ENCODE data around the gene PDE6G.
A peak's percentile ranks its signal among the peaks of the same experiment; 100 is the strongest.
"Not testable (repeated sequence)": the region's sequence is repeated elsewhere in the genome, so short reads cannot be mapped to it uniquely, and the experiment has no call there.

PDE6G gene

DNA sequence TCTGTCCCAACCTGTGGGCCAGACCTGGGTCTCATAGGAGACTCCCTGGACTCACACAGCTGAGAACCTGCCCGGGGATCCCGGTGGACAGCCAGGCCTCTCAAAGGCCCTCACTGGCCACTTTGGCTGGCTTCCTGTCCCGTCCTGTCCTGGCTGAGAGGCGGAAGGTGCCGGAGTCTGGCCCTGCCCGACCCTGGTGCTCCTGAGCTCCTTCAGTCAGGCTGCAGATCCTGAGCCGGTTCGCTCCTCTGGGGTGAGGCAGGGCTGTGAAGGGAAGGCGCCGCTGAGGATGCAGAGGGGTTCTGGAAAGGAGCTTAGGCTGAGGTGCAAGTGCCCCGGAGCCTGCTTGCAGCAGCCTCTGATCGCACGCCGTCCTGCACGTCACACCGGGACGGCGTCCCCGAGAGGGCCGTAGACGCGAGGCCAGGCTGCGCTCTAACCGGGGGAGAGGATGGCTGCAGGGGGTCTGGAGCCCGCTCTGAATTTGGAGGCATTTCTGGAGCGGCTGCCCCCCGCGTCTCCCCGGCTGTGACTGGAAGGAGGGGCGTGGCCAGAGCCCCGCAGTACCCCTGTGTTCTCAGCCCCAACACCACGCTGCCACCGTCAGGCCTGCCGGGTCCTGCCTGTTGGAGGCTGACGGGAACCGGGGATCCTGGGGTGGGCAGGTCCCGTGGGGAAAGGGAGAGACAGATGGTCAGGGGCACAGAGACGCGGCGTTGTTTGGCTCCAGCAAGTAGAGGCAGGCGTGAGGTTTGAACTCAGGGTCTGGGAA is 31.6 kb upstream of the PDE6G start:
- DNase-seq (ENCODE audit: low read depth) = no peak

DNA sequence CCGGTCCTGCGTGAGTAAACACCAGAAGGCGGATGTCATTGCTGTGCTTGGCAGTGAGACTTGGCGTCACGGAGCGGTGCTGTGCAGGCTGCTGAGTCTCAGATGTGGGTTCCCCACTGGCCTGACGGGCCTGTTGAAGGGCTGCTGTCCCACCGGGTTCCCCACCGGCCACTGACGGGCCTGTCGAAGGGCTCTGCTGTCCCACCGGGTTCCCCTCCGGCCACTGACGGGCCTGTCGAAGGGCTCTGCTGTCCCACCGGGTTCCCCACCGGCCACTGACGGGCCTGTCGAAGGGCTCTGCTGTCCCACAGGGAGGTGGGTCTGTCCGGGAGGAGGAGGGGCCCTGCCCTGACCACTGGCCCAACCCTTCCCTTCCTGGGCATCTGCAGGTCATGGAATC is 30.3 kb upstream of the PDE6G start:
- DNase-seq (ENCODE audit: low read depth) = no peak

DNA sequence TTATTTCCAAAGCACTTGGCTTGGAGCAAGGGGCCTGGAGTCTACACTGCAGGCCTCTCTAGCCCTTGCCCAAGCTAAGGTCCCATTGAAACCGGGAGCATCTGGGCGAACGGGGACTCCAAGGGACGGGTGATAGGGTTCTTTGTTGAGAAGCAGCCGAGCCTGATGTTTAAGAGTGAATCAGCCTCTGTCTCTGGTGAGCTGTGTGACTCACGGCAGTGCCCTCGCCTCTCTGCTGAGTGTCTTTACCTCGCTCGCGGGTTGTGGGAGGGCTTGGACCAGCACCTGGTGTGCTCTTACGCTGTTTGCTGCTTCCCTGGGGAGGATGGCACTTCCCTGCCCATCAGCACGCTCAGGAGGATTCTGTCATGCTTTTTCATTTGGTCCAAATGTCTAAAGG is 28.8 kb upstream of the PDE6G start:
- peak; percentile 49 for DNase-seq (ENCODE audit: low read depth)

- DNase-seq (ENCODE audit: low read depth) = no peak
These were observed 28.1 kb upstream of the PDE6G start for GRCh38 chr17:81684442-81684911.

DNA sequence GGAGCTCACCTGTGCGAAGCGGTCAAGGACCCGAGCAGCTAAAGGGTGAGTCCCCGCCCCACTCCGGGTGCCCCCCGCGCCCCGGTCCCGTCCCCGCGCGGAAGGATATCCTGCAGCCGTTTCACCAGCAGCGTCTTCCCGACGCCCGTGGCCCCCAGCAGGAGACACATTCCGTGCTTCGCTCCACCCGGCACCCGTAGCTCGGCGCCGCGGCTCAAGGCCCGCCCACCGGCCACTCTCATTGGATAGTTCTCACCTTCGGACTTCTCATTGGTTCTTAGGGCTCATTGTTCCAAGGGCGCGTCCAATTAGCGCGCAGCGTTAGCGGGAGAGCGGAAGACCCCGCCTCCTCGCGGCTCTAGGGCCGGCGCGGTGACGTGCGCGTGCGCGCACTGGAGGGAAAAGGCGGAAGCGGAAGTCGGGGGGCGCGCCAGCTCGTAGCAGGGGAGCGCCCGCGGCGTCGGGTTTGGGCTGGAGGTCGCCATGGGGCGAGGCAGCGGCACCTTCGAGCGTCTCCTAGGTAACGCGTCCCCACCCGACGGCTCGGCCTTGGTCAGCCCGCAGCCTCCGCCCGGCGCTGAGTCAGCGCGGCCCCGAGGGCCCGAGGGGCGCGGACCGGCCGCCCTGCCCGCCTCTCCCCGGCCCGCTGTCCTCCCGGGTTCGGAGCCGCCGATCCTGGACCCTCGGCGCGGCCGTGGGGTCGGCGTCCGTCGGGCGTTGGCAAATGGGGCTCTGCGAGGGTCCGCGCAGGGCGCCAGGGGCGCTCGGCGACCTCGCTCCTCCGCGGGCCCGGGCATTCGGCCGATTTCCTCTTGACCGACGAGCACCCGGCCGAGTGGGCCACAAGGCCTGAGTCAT is 27.5 kb upstream of the PDE6G start, which contains the start of the genes ARL16 and HGS:
Gene ARL16 (minus strand): TSS at position 214 of the 858 bp plus-strand sequence. CDS start 44 bp downstream, at position 170.
Gene HGS (plus strand): TSS at position 428 of the 858 bp plus-strand sequence. CDS start 56 bp downstream, at position 484.
- DNase-seq (ENCODE audit: low read depth) = peak; percentile 96

- DNase-seq (ENCODE audit: low read depth) = no peak
These were observed 26.9 kb upstream of the PDE6G start for GRCh38 chr17:81683208-81683583.

DNA sequence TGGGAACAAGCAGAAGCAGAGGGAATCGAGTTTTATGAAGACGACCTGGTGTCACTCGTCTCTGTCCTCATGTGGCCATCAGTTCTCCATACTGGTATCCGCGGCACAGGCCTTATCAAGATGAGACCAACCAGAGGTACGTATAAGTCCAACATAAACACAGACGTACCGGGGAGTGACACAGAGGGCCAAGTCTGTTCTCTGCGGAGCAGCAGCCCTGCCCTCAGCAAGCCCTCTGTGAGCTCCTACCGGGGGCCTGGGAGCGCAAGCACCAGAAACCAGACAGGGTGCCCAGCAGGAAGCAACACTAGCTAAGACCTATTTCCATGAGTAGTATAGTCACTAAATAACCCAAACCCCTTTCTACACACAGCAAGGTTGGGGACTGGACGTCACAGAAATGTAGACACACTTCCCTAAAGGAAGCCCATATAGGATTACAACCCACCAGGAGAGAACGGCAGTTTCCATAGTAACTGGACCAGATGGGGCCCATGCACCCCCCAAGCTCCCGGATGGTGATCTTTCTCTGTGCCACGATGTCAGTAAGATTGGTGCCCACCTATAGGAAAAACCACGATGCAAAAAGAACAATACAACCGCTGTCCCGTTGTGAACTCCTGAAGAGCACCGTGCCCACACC is 26.3 kb upstream of the PDE6G start:
- no peak for DNase-seq (ENCODE audit: low read depth)

DNA sequence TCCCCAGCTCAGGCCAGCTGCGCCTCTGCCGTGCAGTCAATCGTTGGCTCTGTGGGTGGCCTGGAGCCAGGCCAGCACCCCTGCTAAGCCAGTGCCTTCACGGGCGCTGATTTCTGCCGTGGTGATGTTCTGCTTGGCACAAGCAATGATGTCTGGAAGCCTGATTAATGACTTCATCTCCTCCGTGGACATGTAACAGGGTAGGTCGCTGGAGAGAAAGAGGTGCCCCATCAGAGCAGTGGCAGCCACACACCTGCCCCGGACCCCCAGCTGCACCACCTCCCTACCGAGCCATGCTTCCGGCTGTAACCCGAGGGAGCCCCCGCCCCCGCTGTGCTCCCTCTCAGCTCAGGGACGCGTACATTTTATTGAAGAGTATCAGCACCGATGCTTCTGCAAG is 25.3 kb upstream of the PDE6G start:
- DNase-seq (ENCODE audit: low read depth) = no peak

- DNase-seq (ENCODE audit: low read depth) = no peak
These were observed 23.8 kb upstream of the PDE6G start for GRCh38 chr17:81680150-81680549.

DNA sequence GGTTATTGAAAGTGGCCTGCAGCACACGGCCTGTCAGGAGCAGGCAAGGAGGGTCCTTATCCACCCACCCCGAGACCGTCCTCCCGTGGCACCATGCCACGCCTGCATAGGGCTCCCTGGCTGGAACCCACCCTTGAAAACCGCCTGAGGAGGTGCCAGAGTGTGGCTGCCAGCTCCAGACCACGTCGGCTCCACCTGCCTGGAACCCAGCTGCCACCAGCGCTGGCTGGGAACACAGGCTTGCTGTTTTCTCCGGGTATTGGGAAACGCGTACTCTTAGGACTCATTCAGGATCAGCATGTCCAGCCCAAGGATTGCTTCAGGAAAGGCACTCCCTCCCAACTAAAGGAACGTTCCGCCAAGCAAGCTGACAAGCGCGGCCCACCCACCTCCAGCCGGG is 20.6 kb upstream of the PDE6G start:
- DNase-seq (ENCODE audit: low read depth) = no peak

DNA sequence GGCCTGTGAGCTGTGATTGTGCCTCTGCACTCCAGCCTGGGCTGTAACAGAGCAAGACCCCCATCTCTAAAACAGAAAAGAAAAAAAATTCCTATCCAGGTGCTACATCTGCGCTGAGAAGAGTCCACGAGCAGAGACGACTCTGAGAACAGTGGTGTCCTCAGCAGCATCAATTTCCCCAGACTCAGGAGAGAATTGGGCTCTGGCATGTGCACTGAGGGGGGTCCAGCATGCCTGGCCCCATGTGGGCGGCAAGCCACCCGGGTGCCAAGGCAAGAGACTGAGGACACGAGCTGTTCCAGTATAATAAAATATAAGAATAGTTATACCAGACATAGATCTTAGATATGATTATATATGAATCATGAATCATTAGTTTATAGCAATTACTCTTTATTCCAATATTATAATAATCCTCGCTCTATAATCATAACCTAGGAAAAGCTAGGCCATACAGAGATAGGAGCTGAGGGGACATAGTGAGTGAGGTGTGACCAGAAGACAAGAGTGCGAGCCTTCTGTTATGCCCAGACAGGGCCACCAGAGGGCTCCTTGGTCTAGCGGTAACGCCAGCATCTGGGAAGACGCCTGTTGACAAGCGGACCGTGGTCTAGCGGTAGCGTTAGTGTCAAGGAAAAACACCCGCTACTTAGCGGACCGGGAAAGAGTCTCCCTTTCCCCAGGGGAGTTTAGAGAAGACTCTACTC is 19.3 kb upstream of the PDE6G start:
- DNase-seq (ENCODE audit: low read depth) = not testable (repeated sequence)

- no peak for DNase-seq (ENCODE audit: low read depth)
These were observed 17.4 kb upstream of the PDE6G start for GRCh38 chr17:81673561-81674258.

DNA sequence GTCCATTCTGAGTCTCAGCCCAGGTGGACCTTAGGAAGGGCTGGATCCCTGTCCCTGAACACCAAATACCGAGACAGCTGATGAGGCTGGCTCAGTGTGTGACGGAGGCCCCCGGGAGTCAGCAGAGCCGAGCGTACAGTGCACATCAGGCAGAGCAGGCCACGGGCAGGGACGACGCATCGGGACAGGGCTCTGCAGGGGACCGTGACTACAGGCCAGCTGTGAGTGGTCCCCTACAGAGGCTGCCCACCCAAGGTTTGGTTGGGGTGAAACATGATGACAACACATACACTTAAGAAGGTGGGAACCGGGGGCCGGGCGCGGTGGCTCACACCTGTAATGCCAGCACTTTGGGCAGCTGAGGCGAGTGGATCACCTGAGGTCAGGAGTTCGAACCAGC is 16.6 kb upstream of the PDE6G start:
- no peak for DNase-seq (ENCODE audit: low read depth)

- DNase-seq (ENCODE audit: low read depth) = no peak
These were observed 16.2 kb upstream of the PDE6G start for GRCh38 chr17:81672504-81672903.

GRCh38 chr17:81667754-81668153 is 11.4 kb upstream of the PDE6G start:
- no peak for DNase-seq (ENCODE audit: low read depth)

DNA sequence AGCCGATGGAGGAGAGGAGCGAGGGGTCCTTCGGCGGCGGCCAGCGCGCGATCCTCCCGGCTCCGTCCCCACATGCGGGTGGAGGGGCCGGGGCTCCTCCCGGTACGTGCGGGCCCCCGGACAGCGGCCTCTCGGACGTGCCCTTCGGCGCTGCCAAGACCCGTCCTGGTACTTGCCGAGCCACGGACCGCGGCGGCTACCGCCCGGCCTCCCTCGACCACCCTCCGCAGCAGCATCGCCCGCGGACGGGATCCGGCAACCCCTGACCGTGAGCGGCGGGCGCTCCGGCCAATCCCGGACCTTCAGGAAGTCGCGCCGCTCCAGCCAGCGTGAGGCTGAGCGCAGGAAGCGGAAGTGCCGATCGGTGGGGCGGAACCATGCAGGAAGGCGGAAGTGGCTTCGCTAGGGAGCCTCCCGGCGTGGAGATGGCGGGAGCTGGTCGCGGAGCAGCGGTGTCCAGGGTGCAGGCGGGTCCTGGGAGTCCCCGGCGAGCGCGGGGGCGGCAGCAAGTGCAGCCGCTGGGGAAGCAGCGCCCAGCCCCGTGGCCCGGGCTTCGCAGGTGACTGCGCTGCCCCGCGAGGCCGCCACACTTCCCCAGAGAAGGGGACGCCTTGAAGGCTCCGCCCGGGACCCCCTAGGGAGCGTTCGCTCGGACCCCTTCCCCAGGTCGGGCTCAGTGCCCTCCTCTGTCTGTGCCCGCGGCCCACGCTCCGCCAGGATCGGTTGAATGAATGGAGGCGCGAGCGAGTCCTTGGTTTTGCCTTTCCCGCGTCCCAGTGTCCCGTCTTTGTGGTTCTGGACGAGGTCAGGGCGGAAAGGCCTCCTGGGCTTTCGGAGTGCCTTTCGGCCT is 10.2 kb upstream of the PDE6G start, which contains the start of the genes CCDC137 and OXLD1:
Gene CCDC137 (plus strand): TSS at position 396 of the 850 bp plus-strand sequence. CDS start 30 bp downstream, at position 426.
Gene OXLD1 (minus strand): TSS at position 264 of the 850 bp plus-strand sequence. CDS start 28 bp downstream, at position 236.
- DNase-seq (ENCODE audit: low read depth) = peak; percentile 86

DNA sequence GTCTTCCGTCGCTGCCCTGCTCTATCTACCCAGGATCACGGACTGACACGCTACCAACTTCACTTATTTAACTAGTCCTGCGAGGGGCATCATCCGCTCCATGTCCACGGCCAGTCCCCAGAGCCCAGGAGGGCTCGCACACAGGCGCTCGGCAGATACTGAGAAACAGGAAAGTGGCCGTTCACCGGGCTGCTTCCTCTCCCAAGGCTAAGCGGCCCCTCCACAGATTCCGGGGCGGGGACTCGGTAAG is 9.7 kb upstream of the PDE6G start:
- no peak for DNase-seq (ENCODE audit: low read depth)

GRCh38 chr17:81665205-81666091 is 9.1 kb upstream of the PDE6G start:
- DNase-seq (ENCODE audit: low read depth) = peak; percentile 61

DNA sequence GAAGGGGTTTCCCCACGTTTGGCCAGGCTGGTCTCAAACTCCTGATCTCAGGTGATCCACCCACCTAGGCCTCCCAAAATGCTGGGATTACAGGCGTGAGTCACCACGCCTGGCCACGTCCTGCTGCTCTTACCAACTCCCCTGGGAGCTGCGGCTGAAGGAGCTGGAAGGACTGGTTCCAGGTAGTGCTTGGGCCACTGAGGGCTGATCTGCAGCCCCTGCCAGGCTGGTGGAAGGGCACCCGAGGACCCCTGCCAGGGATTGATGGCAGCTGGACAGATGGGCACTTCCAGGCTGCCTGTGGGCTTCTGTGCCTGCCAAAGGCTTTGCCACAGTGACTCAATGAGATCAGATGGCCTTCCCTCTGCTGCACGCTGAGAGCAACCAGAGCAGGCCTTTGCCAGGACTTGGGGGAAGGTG is 7.7 kb upstream of the PDE6G start:
- no peak for DNase-seq (ENCODE audit: low read depth)

Data from stimulated activated CD4-positive, alpha-beta T cell treated with anti-CD3 and anti-CD28 coated beads, Interleukin-2, amount 100 ng/mL, for 4 hours (primary cell).